ENCODE data around the gene KIAA1217. TPM values are rescaled to one million over a fixed set of nuclear protein-coding genes. Genes with fewer than 3 reads are reported as not detected.

The KIAA1217 gene
- total and polyA plus RNA-seq, 2 of the 4 experiments (the other 2 are of a cell fraction), result 3.4 to 4.4 TPM

DNA sequence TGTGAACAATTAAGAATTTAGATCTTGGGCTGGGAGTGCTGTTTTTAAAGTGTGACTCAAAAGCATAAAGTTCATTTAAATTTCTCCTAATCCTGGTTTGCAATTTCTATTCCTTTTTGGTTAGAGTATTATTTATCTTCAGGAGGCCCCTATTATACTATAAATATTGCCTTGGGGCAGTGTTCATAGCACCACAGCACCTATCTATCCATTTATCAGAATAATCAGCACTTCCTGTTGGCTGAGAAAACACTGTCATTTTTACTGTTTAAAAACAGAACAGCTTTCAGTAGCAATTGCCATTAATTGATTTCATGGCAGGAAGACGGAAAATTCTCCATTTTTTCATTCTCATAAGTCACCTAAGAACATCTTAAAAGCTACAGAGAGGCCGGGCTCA, 111.4 kb downstream of the KIAA1217 start:
- no peaks in the 10 kb centered on the region for H3K9me3 ChIP-seq (ENCODE audit: control insufficient read depth, insufficient read depth, low read length)
- H3K23ac ChIP-seq (ENCODE audit: low read depth, low read length), result no peak overlapping the region
- dilution Hi-C loops (cut with HindIII; ENCODE audit: low sequenced_read_pairs, unreplicated experiment), result no loop called here
- in situ Hi-C loops (cut with MboI; ENCODE audit: low sequenced_read_pairs), result no loop called here
- H2BK5ac ChIP-seq (ENCODE audit: low read depth, low read length, poor library complexity, severe bottlenecking), result no peak overlapping the region
- no peak overlapping the region for H3K18ac ChIP-seq (ENCODE audit: low read depth, low read length)
- DNase-seq, result no peak
- H3K4ac ChIP-seq (ENCODE audit: low read depth, low read length), result no peak overlapping the region
- no peak overlapping the region for H2AK9ac ChIP-seq (replicated peaks; ENCODE audit: low read depth, low read length, poor library complexity)
- H3K14ac ChIP-seq (replicated peaks; ENCODE audit: low read depth, low read length), result no peak overlapping the region
- H3K4me2 ChIP-seq (ENCODE audit: low read depth, low read length), result no peak overlapping the region
- no peaks in the 10 kb centered on the region for H3K79me1 ChIP-seq (ENCODE audit: low read depth in 1 of 2, low read length in 2 of 2)
- H3K36me3 ChIP-seq (ENCODE audit: control insufficient read depth, insufficient read depth, low read length), result no peaks in the 10 kb centered on the region
- H3K27me3 ChIP-seq (ENCODE audit: control insufficient read depth, insufficient read depth, low read length), result peaks cover 3% of the 10 kb centered on the region; the same call in 1 of the 2 replicates
- CTCF ChIA-PET, result interaction anchor here (0.6 to 1.3 kb wide), 2 partner anchors 11 to 49 kb away, joined by 3 read pairs; no protein-coding TSS in a partner anchor
- no peaks in the 10 kb centered on the region for H3K9me1 ChIP-seq (ENCODE audit: insufficient read depth, low read length)
- no peaks in the 10 kb centered on the region for H4K20me1 ChIP-seq (ENCODE audit: insufficient read depth, low read length)
- BruUV-seq (replicated peaks), result no TSS peak
- intact Hi-C loops (cut with micrococcal nuclease), result no loop called here
- H2AFZ ChIP-seq (replicated peaks; ENCODE audit: low read length, poor library complexity), result no peak overlapping the region
- no peak overlapping the region for H2BK120ac ChIP-seq (ENCODE audit: low read depth, low read length)
- no peak overlapping the region for H2BK20ac ChIP-seq (ENCODE audit: low read depth, low read length)
- H4K8ac ChIP-seq (ENCODE audit: low read depth in 2 of 2, low read length in 2 of 2), result no peak overlapping the region
- no peak overlapping the region for H4K91ac ChIP-seq (ENCODE audit: insufficient read depth, low read depth, low read length)
- H2AK5ac ChIP-seq (ENCODE audit: low read depth, low read length), result no peak overlapping the region
- H3K56ac ChIP-seq (ENCODE audit: extremely low read depth, insufficient read depth, low read length), result no peak overlapping the region
- no peak overlapping the region for H3K4me3 ChIP-seq (ENCODE audit: insufficient read depth, low read depth, low read length)
- no CpG with 5 or more reads among the region's 2 CpGs for WGBS, 2 experiments (ENCODE audit: extremely low coverage in 2 of 2, insufficient read length in 1 of 2)
- POLR2A ChIA-PET (ENCODE audit: unreplicated experiment), result no interaction called here
- H3K4me1 ChIP-seq (ENCODE audit: control insufficient read depth, insufficient read depth, low read length), result peaks cover 4% of the 10 kb centered on the region; the same call in 1 of the 2 replicates
- no peak for TF ChIP-seq RCOR1 (IDR thresholded peaks at IDR 0.05; ENCODE audit: insufficient replicate concordance, low read length)
- no peak for TF ChIP-seq NFE2L2 (IDR thresholded peaks at IDR 0.05; ENCODE audit: low read depth, low read length)
- TF ChIP-seq MAZ (IDR thresholded peaks at IDR 0.05; ENCODE audit: borderline replicate concordance, low read depth, low read length), result no peak
- TF ChIP-seq CEBPB (IDR thresholded peaks at IDR 0.05; ENCODE audit: low read depth, low read length), result no peak
- TF ChIP-seq, protein P1, sequence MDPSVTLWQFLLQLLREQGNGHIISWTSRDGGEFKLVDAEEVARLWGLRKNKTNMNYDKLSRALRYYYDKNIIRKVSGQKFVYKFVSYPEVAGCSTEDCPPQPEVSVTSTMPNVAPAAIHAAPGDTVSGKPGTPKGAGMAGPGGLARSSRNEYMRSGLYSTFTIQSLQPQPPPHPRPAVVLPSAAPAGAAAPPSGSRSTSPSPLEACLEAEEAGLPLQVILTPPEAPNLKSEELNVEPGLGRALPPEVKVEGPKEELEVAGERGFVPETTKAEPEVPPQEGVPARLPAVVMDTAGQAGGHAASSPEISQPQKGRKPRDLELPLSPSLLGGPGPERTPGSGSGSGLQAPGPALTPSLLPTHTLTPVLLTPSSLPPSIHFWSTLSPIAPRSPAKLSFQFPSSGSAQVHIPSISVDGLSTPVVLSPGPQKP (IDR thresholded peaks at IDR 0.05; ENCODE audit: borderline replicate concordance, low read depth, low read length), result no peak
- TF ChIP-seq FOS (IDR thresholded peaks at IDR 0.05; ENCODE audit: low read depth, low read length), result no peak
- TF ChIP-seq RAD21 (IDR thresholded peaks at IDR 0.05; ENCODE audit: low read length), result no peak
- TF ChIP-seq MAFK (IDR thresholded peaks at IDR 0.05; ENCODE audit: low read depth, low read length), result no peak
- TF ChIP-seq POLR2A (IDR thresholded peaks at IDR 0.05; ENCODE audit: low read depth, low read length), result no peak
- TF ChIP-seq RFX5 (IDR thresholded peaks at IDR 0.05; ENCODE audit: low read depth, low read length), result no peak
- no peak for TF ChIP-seq CHD1 (IDR thresholded peaks at IDR 0.05; ENCODE audit: low read depth, low read length)
- TF ChIP-seq MXI1 (IDR thresholded peaks at IDR 0.05; ENCODE audit: borderline replicate concordance, low read depth, low read length), result no peak
- no peak for TF ChIP-seq BHLHE40 (IDR thresholded peaks at IDR 0.05; ENCODE audit: low read depth, low read length)
- TF ChIP-seq USF2 (IDR thresholded peaks at IDR 0.05; ENCODE audit: low read depth, low read length), result no peak
- no peak overlapping the region for H3K27ac ChIP-seq (ENCODE audit: insufficient read depth, low read length)
- H2BK15ac ChIP-seq (ENCODE audit: low read depth, low read length), result no peak overlapping the region
- no peak overlapping the region for H3K9ac ChIP-seq (ENCODE audit: low read depth, low read length)
- no peak for ATAC-seq (ENCODE audit: low read depth)
- H4K5ac ChIP-seq (ENCODE audit: low read depth, low read length), result no peak overlapping the region
